HepG2 (cell line): ENCODE results near the gene PIEZO1. TPM values are rescaled to one million over a fixed set of nuclear protein-coding genes. Genes with fewer than 3 reads are reported as not detected.
A peak's percentile ranks its signal among the peaks of the same experiment; 100 is the strongest.

Experiments
- AHR ChIP-seq: IDR thresholded peaks from 2 replicates; pipeline ENCODE4 v1.6.1; 2018; ENCODE audit warnings: missing genetic modification reagents, missing compliant biosample characterization
- CEBPB ChIP-seq: IDR thresholded peaks from 2 replicates; pipeline ENCODE4 v1.6.1; 2011; ENCODE audit warnings: low read depth, low read length, improper control_type of control experiment, borderline replicate concordance
- CEBPG ChIP-seq: IDR thresholded peaks from 2 replicates; pipeline ENCODE4 v1.6.1; 2016
- CREB1 ChIP-seq, 2 experiments: fragments of 450-650 bp in 1 of 2; IDR thresholded peaks; 2 replicates each; pipeline ENCODE4 v1.6.1; 2016 to 2017; ENCODE audit warnings: control low read depth in 1 of 2, mild to moderate bottlenecking in 1 of 2, missing compliant biosample characterization in 1 of 2, missing genetic modification characterization in 1 of 2
- DMAP1 ChIP-seq: IDR thresholded peaks from 2 replicates; pipeline ENCODE4 v1.6.1; 2016
- FOSL2 ChIP-seq: sonication (generic); formaldehyde crosslinking; IDR thresholded peaks from 2 replicates; pipeline ENCODE4 v1.4.0; 2020; ENCODE audit warnings: missing genetic modification reagents
- HNF1B ChIP-seq: sonication (generic); formaldehyde crosslinking; IDR thresholded peaks from 2 replicates; pipeline ENCODE4 v1.5.1; 2020; ENCODE audit warnings: mild to moderate bottlenecking, moderate library complexity, missing genetic modification reagents
- PHF21A ChIP-seq: sonication (generic); formaldehyde crosslinking; IDR thresholded peaks from 2 replicates; pipeline ENCODE4 v1.5.0; 2020; ENCODE audit warnings: mild to moderate bottlenecking, missing genetic modification reagents
- RARA ChIP-seq: IDR thresholded peaks from 2 replicates; pipeline ENCODE4 v1.6.1; 2016; ENCODE audit warnings: missing genetic modification reagents, missing compliant biosample characterization
- RFXANK ChIP-seq: IDR thresholded peaks from 2 replicates; pipeline ENCODE4 v1.6.1; 2016
- SKI ChIP-seq: fragments of 450-650 bp; IDR thresholded peaks from one replicate; pipeline ENCODE4 v1.6.1; 2018; ENCODE audit warnings: mild to moderate bottlenecking; ENCODE audit not compliant: partially characterized antibody
- SNAPC2 ChIP-seq: sonication (generic); formaldehyde crosslinking; IDR thresholded peaks from 2 replicates; pipeline ENCODE4 v1.8.1; 2022; ENCODE audit warnings: mild to moderate bottlenecking, missing genetic modification reagents
- SRY ChIP-seq: sonication (generic); formaldehyde crosslinking; IDR thresholded peaks from 2 replicates; pipeline ENCODE4 v1.8.0; 2022; ENCODE audit warnings: mild to moderate bottlenecking, missing genetic modification reagents
- TFDP1 ChIP-seq: IDR thresholded peaks from 2 replicates; pipeline ENCODE4 v1.6.1; 2016; ENCODE audit warnings: missing compliant biosample characterization, missing genetic modification reagents, borderline replicate concordance
- TMF1 ChIP-seq: sonication (generic); formaldehyde crosslinking; IDR thresholded peaks from 2 replicates; pipeline ENCODE4 v1.8.1; 2022; ENCODE audit warnings: low read depth, missing genetic modification reagents
- USF2 ChIP-seq, 2 experiments: sonication (generic) in 1 of 2; formaldehyde crosslinking in 1 of 2; IDR thresholded peaks; 2 replicates each; pipeline versions ENCODE4 v1.5.1 to v1.6.1; 2011 to 2020; ENCODE audit warnings: borderline replicate concordance in 1 of 2, low read depth in 1 of 2, low read length in 1 of 2, mild to moderate bottlenecking in 1 of 2, missing genetic modification reagents in 1 of 2, moderate library complexity in 1 of 2
- ZBTB14 ChIP-seq: sonication (generic); formaldehyde crosslinking; IDR thresholded peaks from 2 replicates; pipeline ENCODE4 v1.4.0; 2020; ENCODE audit warnings: missing genetic modification reagents
- ZFAT ChIP-seq: sonication (generic); formaldehyde crosslinking; conservative IDR thresholded peaks from 2 replicates; pipeline ENCODE4 v1.8.1; 2023; ENCODE audit warnings: missing genetic modification reagents, inconsistent platforms
- ZMYM2 ChIP-seq: sonication (generic); formaldehyde crosslinking; IDR thresholded peaks from 2 replicates; pipeline ENCODE4 v1.8.0; 2022; ENCODE audit warnings: mild to moderate bottlenecking, missing genetic modification reagents
- ZNF484 ChIP-seq: sonication (generic); formaldehyde crosslinking; IDR thresholded peaks from 2 replicates; pipeline ENCODE4 v1.5.1; 2020; ENCODE audit warnings: mild to moderate bottlenecking, low read depth, missing genetic modification reagents, borderline replicate concordance
- ZNF598 ChIP-seq: sonication (generic); formaldehyde crosslinking; IDR thresholded peaks from 2 replicates; pipeline ENCODE4 v1.5.1; 2020; ENCODE audit warnings: mild to moderate bottlenecking, missing genetic modification reagents, borderline replicate concordance
- ZNF678 ChIP-seq: sonication (generic); formaldehyde crosslinking; IDR thresholded peaks from 2 replicates; pipeline ENCODE4 v1.4.0; 2020; ENCODE audit warnings: mild to moderate bottlenecking, missing genetic modification reagents
- ZNF772 ChIP-seq: sonication (generic); formaldehyde crosslinking; IDR thresholded peaks from 2 replicates; pipeline ENCODE4 v1.5.0; 2020; ENCODE audit warnings: mild to moderate bottlenecking, missing genetic modification reagents
- ZNF781 ChIP-seq: sonication (generic); formaldehyde crosslinking; IDR thresholded peaks from 2 replicates; pipeline ENCODE4 v1.5.1; 2020; ENCODE audit warnings: borderline replicate concordance, mild to moderate bottlenecking, missing genetic modification reagents; ENCODE audit errors: not compliant biosample characterization
- polyA plus RNA-seq, 8 experiments: library from polyadenylated mRNA; depleted of rRNA in 3 of 8; stranded (reverse) in 7 of 8; unstranded in 1 of 8; fragments of >200 nt; fragmentation: Illumina TruSeq in 4 of 8; extraction: Trizol in 4 of 8; gene quantifications; 2 replicates each; pipeline versions ENCODE4 v1.2.1 to v1.2.3, GENCODE V29; 2011 to 2016; ENCODE audit warnings: low read depth in 4 of 8, missing spikeins in 1 of 8, mixed read lengths in 1 of 8; ENCODE audit not compliant: insufficient read depth in 1 of 8
- total RNA-seq, 5 experiments: library from RNA; depleted of rRNA; stranded (reverse); fragments of >200 nt; fragmentation: Illumina TruSeq; extraction: Trizol; gene quantifications; 2 replicates each; pipeline ENCODE4 v1.2.3, GENCODE V29; 2016; ENCODE audit warnings: low read depth in 1 of 5

PIEZO1 gene
- total and polyA plus RNA-seq, 2 of the 13 experiments (the other 11 are each of a cell fraction or from before 2014, with no cell fraction given), result 67.9 to 85.0 TPM

- TF ChIP-seq HNF1B (CRISPR knock-in tag) (0 out of 2 replicates have a peak, but pooled peaks have one; percentile 5), PHF21A (CRISPR knock-in tag) (peak; percentile 12; the same call in 1 of the 2 replicates), CEBPB (peak; percentile 79), TMF1 (0 out of 2 replicates have a peak, but pooled peaks have one; percentile 27), FOSL2 (0 out of 2 replicates have a peak, but pooled peaks have one; percentile 2), TFDP1 (CRISPR knock-in tag) (peak; percentile 76), USF2 (IDR thresholded peaks at IDR 0.05; ENCODE audit: low read depth, low read length) (no peak), USF2 (CRISPR knock-in tag; IDR thresholded peaks at IDR 0.05; ENCODE audit: borderline replicate concordance) (0 out of 2 replicates have a peak, but pooled peaks have one; percentile 51), RFXANK (CRISPR knock-in tag) (no peak), CEBPG (peak; percentile 69), DMAP1 (no peak), ZNF781 (CRISPR knock-in tag) (peak; percentile 11), ZNF598 (CRISPR knock-in tag) (0 out of 2 replicates have a peak, but pooled peaks have one; percentile 5), ZNF772 (CRISPR knock-in tag) (0 out of 2 replicates have a peak, but pooled peaks have one; percentile 37), SKI (no peak), ZBTB14 (CRISPR knock-in tag) (peak; percentile 8), ZNF678 (CRISPR knock-in tag) (no peak), SNAPC2 (0 out of 2 replicates have a peak, but pooled peaks have one; percentile 33), AHR (CRISPR knock-in tag) (no peak), RARA (CRISPR knock-in tag) (no peak), ZMYM2 (CRISPR knock-in tag) (peak; percentile 62; the same call in 1 of the 2 replicates), SRY (CRISPR knock-in tag) (0 out of 2 replicates have a peak, but pooled peaks have one; percentile 35), CREB1 (IDR thresholded peaks at IDR 0.05) (no peak), CREB1 (CRISPR knock-in tag; IDR thresholded peaks at IDR 0.05) (no peak), ZFAT (no peak), ZNF484 (CRISPR knock-in tag) (no peak)
These were observed 27.7 kb upstream of the PIEZO1 start (continued) for GRCh38 chr16:88812513-88813268.
